Testis (tissue), 2 donors: ENCODE results near the gene LMNB1.

Source experiments
- POLR2A ChIP-seq: fragments of 450-650 bp; IDR thresholded peaks from one replicate; pipeline ENCODE4 v1.6.1; 2017; ENCODE audit warnings: antibody characterized with exemption, mild to moderate bottlenecking, moderate library complexity
- TF ChIP-seq, protein P1 (sequence below), 3 experiments: fragments of 450-650 bp in 2 of 3; fragments of 200-600 bp in 1 of 3; sonication (generic) in 1 of 3; IDR thresholded peaks; one replicate each; pipeline ENCODE4 v1.5.1; 2016 to 2019; ENCODE audit warnings: antibody characterized with exemption in 3 of 3, mild to moderate bottlenecking in 2 of 3, moderate library complexity in 1 of 3

DNA sequence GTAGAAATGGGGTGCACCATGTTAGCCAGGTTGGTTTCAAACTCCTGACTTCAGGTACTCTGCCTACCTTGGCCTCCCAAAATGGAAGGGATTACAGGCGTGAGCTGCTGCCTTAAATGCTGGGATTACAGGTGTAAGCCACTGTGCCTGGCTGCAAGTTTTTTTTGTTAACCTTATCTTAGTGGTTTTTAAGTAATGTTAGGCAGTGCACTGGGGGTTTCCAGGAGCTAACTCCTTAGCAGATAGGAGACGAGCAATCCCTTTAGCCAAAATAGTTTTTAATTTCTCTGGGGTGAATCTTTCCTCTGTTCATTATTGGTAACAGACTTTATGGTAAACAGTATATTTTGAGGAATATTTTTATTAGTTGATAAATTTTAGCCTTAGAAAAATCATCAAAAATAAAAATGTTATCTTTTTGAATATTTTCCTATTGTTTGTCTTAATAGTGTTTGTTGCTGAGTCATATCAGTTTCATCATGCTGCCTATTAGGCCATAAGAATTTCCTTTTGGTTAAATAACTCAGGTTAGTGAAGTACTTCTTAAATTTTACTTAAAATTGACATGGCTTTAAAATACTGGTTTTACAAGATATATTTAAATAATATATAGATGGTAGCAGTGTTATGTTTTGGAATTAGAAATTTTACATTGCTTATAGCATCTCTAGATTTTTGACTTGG lies 37.9 kb downstream of the LMNB1 start:
- TF ChIP-seq, protein P1, sequence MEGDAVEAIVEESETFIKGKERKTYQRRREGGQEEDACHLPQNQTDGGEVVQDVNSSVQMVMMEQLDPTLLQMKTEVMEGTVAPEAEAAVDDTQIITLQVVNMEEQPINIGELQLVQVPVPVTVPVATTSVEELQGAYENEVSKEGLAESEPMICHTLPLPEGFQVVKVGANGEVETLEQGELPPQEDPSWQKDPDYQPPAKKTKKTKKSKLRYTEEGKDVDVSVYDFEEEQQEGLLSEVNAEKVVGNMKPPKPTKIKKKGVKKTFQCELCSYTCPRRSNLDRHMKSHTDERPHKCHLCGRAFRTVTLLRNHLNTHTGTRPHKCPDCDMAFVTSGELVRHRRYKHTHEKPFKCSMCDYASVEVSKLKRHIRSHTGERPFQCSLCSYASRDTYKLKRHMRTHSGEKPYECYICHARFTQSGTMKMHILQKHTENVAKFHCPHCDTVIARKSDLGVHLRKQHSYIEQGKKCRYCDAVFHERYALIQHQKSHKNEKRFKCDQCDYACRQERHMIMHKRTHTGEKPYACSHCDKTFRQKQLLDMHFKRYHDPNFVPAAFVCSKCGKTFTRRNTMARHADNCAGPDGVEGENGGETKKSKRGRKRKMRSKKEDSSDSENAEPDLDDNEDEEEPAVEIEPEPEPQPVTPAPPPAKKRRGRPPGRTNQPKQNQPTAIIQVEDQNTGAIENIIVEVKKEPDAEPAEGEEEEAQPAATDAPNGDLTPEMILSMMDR (IDR thresholded peaks at IDR 0.05), result no peak
- no peak for TF ChIP-seq POLR2A
